Ishikawa (cell line): ENCODE measurements around the gene PAGE2.
A peak's percentile ranks its signal among the peaks of the same experiment; 100 is the strongest.

Experiments
- CEBPB ChIP-seq: IDR thresholded peaks from 2 replicates; pipeline ENCODE4 v1.6.1; 2012
- CREB1 ChIP-seq: IDR thresholded peaks from 2 replicates; pipeline ENCODE4 v1.6.1; 2012; ENCODE audit warnings: low read depth
- EGR1 ChIP-seq: IDR thresholded peaks from 2 replicates; pipeline ENCODE4 v1.6.1; 2012
- EP300 ChIP-seq: IDR thresholded peaks from 2 replicates; pipeline ENCODE4 v1.6.1; 2012; ENCODE audit warnings: borderline replicate concordance
- FOXM1 ChIP-seq: IDR thresholded peaks from 2 replicates; pipeline ENCODE4 v1.6.1; 2012; ENCODE audit warnings: low read depth, borderline replicate concordance
- NFIC ChIP-seq: IDR thresholded peaks from 2 replicates; pipeline ENCODE4 v1.6.1; 2012
- RAD21 ChIP-seq: IDR thresholded peaks from 2 replicates; pipeline ENCODE4 v1.6.1; 2012; ENCODE audit warnings: low read depth
- TAF1 ChIP-seq: IDR thresholded peaks from 2 replicates; pipeline ENCODE4 v1.6.1; 2012; ENCODE audit warnings: low read depth, mild to moderate bottlenecking
- TCF12 ChIP-seq: IDR thresholded peaks from 2 replicates; pipeline ENCODE4 v1.6.1; 2012; ENCODE audit warnings: low read depth
- TEAD4 ChIP-seq: IDR thresholded peaks from 2 replicates; pipeline ENCODE4 v1.6.1; 2012
- YY1 ChIP-seq: IDR thresholded peaks from 2 replicates; pipeline ENCODE4 v1.6.1; 2012; ENCODE audit warnings: low read depth
- ZBTB7A ChIP-seq: IDR thresholded peaks from 2 replicates; pipeline ENCODE4 v1.6.1; 2012; ENCODE audit warnings: low read depth
- TF ChIP-seq, protein P1 (sequence below): IDR thresholded peaks from 2 replicates; pipeline ENCODE4 v1.6.1; 2012
- TF ChIP-seq, protein P2 (sequence below): IDR thresholded peaks from 2 replicates; pipeline ENCODE4 v1.6.1; 2012
- TF ChIP-seq, protein P3 (sequence below): IDR thresholded peaks from 2 replicates; pipeline ENCODE4 v1.6.1; 2012; ENCODE audit warnings: low read depth, mild to moderate bottlenecking

Gene PAGE2

DNA sequence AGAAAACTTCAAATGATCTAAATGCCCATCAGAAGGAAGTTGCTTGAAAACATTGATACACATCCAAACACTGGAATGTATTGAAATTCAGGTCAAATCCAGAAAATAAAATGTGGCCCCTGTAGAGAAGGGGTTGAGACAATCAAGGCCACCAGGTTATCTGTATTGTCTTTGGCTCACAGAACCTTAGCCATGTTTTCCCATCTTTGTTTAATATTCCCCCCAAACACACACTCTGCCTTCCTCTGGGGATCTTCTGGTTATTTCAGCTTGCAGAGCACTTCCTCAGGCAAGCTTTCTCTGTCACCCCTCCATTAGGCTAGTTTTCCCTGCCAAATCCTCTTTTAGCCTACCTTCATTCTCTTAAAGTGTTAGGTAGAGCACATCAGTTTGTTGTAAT is 30.5 kb downstream of the PAGE2 start:
- TF ChIP-seq TEAD4 (no peak), TCF12 (no peak), CEBPB (no peak), RAD21 (no peak), EGR1 (no peak), TAF1 (no peak), ZBTB7A (no peak), CREB1 (no peak)
- TF ChIP-seq, protein P1, sequence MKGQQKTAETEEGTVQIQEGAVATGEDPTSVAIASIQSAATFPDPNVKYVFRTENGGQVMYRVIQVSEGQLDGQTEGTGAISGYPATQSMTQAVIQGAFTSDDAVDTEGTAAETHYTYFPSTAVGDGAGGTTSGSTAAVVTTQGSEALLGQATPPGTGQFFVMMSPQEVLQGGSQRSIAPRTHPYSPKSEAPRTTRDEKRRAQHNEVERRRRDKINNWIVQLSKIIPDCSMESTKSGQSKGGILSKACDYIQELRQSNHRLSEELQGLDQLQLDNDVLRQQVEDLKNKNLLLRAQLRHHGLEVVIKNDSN, result no peak
- TF ChIP-seq, protein P2, sequence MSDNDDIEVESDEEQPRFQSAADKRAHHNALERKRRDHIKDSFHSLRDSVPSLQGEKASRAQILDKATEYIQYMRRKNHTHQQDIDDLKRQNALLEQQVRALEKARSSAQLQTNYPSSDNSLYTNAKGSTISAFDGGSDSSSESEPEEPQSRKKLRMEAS, result no peak

DNA sequence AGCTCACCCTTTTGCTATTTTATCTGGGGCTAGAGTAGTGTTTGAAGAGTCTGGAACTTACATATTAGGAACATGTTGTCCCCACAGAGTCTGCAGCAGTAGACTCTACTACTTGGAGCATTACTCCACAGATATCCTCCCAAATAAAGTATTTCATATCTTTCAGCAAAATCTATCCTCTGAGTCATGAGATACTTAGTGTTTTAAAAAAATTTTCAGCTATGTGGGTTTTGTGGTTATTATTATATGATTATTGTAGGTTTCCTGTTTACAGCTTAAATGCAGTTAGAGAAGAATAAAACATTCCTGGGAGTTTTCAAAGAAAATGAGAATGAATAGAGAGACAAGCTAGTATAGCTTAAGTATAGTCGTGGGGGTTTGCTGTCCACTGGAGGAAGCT is 30.9 kb downstream of the PAGE2 start:
- no peak for TF ChIP-seq TAF1
- no peak for TF ChIP-seq NFIC
- no peak for TF ChIP-seq FOXM1
- no peak for TF ChIP-seq RAD21
- TF ChIP-seq, protein P3, sequence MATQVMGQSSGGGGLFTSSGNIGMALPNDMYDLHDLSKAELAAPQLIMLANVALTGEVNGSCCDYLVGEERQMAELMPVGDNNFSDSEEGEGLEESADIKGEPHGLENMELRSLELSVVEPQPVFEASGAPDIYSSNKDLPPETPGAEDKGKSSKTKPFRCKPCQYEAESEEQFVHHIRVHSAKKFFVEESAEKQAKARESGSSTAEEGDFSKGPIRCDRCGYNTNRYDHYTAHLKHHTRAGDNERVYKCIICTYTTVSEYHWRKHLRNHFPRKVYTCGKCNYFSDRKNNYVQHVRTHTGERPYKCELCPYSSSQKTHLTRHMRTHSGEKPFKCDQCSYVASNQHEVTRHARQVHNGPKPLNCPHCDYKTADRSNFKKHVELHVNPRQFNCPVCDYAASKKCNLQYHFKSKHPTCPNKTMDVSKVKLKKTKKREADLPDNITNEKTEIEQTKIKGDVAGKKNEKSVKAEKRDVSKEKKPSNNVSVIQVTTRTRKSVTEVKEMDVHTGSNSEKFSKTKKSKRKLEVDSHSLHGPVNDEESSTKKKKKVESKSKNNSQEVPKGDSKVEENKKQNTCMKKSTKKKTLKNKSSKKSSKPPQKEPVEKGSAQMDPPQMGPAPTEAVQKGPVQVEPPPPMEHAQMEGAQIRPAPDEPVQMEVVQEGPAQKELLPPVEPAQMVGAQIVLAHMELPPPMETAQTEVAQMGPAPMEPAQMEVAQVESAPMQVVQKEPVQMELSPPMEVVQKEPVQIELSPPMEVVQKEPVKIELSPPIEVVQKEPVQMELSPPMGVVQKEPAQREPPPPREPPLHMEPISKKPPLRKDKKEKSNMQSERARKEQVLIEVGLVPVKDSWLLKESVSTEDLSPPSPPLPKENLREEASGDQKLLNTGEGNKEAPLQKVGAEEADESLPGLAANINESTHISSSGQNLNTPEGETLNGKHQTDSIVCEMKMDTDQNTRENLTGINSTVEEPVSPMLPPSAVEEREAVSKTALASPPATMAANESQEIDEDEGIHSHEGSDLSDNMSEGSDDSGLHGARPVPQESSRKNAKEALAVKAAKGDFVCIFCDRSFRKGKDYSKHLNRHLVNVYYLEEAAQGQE, result no peak
- no peak for TF ChIP-seq CEBPB

DNA sequence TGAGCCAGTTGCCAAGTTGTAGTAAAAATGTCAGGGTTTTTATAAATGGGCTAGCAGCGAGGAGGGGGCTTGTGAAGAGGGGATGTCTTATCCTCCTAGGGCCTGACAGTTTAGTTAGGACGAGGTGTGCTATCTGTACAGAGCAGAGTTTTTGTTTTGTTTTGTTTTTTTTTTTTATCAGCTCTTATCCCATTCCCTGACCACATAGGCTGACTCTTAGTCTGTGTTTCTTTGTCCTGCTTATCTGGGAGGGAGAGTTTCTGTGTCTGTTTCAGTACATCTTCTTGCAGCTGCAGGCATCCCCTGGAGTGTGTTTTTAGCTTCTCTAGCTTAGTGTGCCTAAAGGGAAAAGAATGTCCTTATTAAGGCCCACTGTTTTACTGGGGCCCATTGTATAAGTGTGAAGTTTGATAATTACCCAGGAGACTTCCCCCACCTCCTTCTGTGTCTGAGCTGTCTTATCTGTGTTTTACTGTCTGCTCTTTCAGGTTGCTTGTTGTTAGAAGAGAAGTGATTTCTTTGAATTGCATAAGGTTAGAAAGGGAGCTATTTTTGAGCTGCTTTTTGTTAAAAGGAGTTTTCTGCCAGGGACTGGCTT is 32.0 kb downstream of the PAGE2 start:
- TF ChIP-seq RAD21 (no peak), NFIC (no peak)

DNA sequence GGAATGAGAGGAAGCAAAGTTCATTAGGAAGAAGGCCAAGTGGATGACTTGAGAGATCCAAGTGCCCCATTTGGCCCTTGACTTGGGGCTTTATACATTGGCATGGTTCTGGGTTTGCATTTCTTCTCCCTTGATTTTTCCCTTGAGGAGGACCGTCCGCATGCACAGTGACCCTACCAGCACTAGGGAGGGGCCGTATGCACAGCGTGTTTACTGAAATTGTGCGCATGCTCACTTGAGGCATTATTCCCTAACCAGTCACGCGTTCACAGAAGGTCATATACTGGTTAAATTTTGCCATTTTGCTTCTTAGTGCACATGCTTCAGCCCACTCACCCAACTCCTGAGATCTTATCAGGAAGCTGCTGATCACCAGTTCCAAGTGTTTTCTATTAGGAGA is 35.1 kb downstream of the PAGE2 start:
- TF ChIP-seq TEAD4 (no peak), EGR1 (no peak), FOXM1 (no peak), CREB1 (no peak), RAD21 (no peak), TCF12 (no peak)
- TF ChIP-seq, protein P1, result no peak
- TF ChIP-seq, protein P2, result no peak

DNA sequence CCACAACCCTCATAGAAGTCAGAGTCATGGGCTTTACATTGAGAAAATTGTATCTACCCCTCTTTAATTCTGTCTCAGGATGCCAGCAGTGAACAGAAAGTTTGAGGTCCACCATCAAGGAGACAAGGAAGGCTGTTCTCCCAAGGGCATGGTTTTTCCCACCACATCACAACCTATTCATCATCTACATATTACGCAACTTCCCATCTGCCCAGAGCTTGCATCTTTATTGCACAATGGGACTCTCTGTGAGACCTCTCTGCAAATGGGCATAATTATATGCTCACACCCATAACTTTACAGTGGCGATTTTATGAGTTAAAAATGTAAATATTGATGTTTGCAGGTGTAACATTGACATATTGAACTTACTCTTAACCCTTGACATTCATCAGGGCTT is 38.9 kb downstream of the PAGE2 start:
- TF ChIP-seq YY1 (no peak), CEBPB (peak; percentile 40; the same call in 1 of the 2 replicates), TCF12 (no peak)
- TF ChIP-seq, protein P1, result no peak

DNA sequence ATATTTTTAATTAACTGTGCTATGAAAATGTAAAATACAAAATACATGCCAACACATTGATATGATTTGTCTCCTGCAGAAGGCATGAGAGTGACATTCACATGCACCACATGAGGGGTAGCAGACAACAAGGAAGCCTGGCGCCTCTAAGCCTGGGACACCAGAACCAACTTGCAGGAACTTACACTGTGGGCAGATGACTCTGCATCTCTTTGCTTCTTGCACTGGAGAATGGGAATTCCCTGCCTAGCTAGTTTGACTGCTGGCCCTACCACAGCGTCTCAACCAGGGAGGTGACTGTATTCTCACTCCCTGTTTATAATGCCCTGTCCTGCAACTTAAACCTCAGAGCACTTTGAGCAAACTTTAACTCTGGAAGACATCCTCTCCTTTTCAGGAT is 40.5 kb downstream of the PAGE2 start:
- TF ChIP-seq TAF1 (no peak), TEAD4 (no peak), FOXM1 (no peak), EGR1 (no peak), CEBPB (no peak), ZBTB7A (no peak), EP300 (no peak), YY1 (no peak), TCF12 (no peak), CREB1 (no peak)
- TF ChIP-seq, protein P2, result no peak
- TF ChIP-seq, protein P1, result no peak
- TF ChIP-seq, protein P3, result no peak
